Measurements from ENCODE around the gene EN2.

EN2 gene

DNA sequence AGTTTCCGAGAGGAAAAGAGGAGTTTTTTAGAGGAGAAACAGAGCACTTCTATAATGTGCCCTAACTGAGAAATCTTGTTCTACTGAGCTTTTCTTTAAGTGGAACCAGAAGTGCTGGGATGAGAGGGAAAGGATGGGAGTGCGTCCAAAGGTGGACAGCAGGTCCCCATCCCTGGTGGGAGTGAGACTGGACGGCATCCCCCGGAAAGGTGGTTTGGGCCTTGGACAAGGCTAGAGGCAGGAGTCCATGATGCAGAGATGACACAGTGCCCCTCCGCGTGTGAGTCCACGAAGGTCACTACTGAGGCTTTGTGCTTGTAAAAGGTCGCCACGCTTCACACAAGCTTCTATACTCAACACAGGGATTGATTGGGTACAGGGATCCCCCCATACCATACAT is 6.1 kb upstream of the EN2 start:
- no peak for DNase-seq

DNA sequence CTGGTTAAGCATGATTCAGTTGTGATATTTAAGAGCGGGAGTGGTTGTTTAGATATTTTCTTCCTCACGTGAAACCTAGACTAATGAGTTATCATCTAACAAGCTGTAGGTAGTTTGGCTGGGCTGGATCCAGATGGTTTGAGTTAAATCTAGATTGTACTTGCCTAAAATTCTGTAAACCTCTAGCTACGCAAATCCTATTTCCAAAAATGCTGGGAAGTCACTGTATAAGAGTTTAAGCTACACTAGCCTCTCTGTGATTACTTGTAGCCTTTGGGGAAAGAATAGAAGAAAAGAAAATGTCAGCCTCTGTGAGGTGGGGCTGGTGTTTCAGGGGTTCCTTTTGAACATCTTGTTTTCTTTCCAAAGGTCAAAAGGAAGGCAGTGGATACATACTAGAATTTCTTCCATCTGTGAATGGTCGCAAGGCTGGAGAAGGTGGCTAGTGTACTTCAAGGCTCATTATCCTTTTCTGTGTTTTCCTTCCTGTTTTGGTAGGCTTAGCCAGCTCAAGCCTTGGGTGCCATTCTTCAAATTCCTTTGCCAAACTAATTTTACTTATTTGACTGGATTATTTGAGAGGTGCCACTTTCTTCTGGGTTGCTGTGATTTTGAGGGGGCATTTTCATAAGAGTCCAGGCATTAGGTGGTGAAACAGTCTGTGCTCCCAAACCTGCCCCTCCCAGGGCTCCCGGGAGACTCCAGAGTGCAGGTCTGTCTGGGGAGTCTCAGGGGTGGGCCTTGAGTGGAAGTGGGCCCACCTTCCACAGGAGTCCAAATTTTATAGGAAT is 5.2 kb upstream of the EN2 start:
- DNase-seq: no peak

GRCh38 chr7:155453296-155454182 is 4.4 kb upstream of the EN2 start:
- no peak for DNase-seq

DNA sequence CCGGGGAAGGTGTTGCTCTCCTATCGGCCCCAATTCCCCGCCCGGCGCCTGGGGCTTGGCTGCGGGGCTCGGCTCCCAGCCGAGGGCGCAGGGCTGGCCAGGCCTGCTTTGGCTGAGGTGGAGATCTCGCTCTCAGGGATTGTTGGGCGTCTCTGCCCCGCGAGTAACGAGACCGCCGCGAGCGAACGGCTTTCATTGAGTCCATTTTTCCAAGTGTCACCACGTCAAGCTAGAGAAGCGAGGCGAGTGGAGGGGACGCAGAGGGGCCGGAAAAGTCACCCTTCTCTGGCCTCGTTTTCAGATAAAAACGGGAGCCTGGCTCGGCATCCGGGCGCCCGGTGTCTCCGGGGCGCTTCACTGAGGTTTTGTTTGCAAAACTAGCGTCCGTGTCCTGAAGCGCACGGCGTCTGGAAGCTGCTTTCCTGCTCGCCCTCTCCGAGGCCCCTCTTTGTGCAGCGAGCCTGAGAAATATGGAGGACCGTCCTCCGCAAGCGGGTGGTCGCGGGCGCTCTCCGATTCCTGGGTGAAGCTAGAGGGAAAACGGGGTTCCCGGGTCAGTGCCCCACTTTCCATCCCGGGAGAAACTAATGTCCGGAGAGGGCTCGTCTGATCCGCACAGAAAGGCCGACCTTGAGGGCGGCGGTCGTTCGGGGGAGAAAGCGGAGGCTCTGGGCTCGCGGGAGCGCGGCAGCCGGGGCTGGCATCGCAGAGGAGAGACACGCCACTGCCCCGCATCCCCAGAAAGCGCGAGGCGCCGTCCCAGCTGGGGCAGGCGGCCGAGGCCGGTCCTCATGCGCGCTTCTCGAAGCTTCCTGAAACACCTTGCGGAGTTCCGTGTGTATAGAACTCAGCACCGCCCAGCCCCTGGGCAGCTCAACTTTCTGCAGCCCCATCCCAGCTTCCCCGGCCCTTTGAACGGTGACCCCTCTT is 3.5 kb upstream of the EN2 start:
- no peak for DNase-seq

GRCh38 chr7:155455132-155455693 is 2.7 kb upstream of the EN2 start:
- no peak for DNase-seq

DNA sequence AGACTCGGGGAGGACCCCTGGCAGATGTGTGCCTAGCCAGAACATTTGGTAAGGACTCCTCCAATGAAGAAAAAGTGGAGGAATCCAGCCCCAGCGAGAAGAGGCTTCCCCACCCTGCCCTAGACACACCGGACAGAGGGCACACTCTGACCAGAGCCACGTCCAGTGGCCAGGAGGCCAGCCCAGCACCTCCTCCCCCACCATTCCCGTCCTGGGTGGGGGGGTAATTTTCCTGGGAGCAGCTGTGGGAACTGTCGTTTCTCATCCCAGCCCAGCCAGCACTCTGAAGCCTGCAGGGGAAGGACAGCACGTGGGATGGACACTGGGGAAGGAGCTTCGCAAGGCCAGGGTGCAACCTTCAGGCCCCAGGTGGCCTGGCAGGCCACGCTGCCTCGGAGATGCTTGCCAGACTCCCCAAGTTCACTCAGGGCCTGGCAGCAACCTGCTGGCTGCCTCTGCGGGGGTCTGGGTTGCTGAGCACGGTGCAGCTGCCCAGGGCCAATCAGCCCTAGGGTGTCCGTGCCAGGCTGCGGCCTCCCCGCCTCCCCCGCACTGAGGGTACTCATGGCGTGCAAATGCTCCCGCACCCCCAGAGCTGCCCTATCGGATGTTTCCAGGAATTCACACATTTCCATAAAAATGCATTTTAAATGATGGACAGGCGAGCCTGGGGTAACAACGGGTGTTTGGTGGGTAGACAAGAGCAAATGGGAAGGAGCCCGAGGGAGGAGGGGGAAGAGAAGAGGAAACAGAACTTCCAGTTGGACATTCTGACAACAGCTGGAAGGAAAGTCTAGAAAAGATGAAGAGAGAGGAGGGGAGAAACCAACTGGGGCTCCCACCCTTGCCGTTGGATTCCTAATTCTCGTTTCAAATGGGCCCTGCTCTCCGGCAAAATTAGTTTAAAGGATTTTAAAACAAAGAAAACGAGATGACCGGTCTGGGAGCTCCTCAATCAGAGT is 1.9 kb upstream of the EN2 start:
- DNase-seq: no peak

DNA sequence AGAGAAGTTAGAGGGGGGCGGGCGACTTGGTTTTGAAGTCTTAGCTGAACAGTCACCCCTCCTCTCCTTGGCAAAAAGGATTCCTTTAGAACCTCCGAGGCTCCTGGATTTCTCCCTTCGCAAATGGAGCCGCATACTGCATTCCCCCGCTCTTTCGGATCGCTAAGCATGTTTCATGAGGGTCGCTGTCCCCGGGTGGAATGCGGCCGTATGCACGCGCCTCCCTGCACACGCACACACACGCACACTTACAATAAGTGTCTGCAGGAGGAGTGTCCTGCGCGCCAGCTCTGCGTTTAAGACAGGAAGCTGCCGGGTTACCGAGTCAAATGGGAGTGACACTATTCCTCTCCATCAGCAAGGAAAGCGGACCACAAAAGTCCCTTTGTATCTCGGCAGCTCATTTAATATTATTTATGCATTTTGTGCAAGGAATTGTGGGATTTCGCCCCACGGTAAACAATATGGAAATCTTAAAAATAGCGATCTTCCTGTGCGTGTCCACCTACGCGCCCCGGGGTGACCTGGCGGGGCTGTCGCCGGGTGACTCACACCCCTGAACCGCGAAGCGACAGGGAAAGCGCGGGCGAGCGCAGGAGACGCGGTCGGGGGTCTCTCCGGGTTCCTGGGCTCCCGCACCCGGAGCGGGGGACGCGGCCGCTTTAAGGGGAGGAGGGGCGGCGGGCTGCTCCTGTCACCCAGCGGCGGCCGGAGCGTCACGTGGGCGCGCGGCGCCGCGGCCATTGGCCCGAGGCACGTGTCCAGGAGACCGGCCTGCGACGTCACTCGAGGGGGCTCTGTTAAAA is 988 bp upstream of the EN2 start:
- DNase-seq: peak; percentile 13

- no peak for DNase-seq
Observed at GRCh38 chr7:155457544-155458110, 302 bp upstream of the EN2 start.

GRCh38 chr7:155458878-155459699 is 1.2 kb downstream of the EN2 start:
- no peak for DNase-seq

DNA sequence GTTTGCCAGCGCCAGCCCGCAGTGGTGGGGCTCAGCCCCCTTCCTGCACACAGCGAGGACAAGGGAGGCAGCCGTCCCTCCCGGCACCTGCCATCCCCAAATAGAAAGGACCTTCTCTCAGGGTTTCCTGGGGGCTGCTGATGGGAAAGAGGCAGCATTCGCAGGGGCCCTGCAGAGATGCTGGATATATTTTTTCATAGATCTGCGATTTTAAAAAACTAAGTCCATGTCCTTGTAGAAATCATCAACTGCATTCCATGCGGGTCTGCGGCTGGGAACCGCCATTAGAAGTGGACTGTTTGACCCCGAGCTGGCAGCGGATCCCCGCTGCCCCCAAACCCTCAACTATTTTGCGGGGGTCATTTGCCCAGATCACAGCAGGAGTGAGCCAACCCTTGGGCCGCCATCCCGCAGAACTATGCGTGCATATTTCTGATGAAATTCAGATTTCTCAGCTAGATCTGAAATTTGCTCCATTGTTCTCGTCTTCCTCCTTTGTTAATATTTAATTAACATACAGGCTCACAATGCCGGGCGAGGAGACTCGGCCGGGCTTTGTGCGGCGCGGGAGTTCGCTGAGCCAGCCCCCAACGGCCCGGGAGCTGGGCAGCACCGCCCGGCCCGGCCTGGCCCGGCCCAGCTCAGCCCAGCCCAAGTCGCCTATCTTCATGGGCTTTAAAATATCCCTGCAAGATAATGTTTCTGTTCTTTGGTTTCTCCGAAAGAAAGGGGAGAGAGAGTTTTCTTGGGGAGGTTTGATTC is 2.0 kb downstream of the EN2 start:
- no peak for DNase-seq

DNA sequence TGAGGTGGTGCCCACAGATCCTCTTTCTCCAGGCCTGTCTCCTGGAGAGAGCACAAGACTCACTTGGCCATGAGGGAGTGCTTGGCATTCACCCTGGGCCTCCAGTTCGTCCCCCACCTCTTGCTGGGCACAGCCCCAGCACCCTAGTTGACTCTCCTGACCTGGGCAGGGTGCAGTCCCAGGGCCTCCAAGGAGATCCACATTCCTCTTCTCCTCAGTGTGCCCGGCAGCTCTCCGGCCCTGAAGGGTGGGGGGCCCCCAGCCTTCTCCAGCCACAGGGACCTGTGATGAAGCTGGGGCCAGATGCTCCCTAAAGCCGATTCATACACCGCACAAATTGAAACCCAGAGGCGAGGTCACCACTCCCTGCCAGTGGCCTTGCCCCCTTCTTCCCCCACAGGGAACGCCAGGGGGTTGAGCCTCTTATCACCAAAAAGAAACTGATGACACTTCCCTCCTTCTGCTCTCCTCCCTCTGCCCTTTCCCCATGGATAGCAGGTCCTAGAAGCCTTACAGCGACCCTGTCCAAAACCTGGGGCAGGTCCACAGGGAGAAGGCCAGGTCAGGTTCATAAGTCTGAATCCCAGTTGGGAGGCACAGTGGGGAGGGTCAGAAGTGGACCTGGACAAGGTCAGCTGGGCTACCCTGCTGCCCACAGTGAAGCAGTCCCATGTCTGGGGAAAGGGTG is 3.1 kb downstream of the EN2 start:
- no peak for DNase-seq

DNA sequence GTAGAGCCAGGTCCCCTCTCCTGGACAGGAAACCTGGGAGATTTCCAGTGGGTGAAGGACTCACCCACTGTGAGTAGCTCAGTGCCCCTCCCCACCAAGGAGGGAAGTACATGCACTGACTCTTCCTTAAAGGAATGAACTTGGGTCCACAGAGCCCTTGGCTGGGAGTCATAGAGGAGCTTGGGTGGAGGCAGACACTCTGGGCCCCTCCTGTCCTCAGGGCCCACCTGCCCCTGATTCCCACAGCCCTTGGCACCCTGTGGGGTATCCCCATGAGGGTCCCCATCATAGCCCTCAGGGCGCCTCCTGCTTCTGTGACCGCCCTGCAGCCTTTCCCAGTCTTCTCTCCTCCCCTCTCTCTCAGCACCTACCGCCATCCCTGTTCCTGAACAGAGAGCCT is 3.7 kb downstream of the EN2 start:
- no peak for DNase-seq

- no peak for DNase-seq
Observed at GRCh38 chr7:155462163-155462735, 4.3 kb downstream of the EN2 start.

GRCh38 chr7:155463114-155463811 is 5.3 kb downstream of the EN2 start:
- DNase-seq: no peak

- DNase-seq: no peak
Observed at GRCh38 chr7:155464183-155464582, 6.3 kb downstream of the EN2 start.

DNA sequence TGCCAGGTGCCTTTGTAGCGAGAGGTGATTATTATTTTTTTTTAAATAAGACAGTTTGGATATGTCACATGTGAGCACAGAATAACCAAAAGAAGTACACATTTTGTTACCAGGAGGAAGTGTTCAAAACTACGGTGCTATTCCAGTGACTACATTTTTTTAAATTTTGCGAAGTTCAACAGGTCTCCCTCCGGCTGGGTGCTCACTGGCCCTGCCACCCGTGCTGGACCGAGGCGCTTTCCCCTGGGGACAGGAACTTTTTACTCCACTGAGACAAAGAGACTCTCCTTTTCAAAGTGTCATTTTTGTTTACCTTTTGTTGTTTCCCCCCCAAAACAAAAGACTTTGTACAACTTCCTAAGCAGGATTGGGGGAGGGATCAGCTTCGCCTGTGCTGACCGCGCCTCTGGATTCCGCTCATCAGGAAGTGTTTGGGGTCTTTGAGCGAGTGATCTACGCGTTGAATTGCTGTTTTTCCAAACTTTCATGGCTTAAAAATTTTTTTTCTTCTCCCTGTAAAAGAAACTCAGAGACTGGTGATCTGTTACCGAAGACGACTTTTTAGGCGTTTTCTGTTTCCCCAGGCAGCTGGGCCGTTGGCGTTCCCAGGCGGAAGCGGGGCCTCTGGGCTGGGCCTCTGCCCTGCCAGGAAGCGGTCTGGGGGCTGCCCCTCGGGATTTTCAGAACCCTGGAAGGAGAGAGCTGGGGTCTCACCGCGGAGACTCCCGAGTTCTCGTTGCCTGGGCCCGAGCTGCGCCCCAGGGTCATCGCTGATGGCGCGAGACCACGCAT is 7.2 kb downstream of the EN2 start:
- DNase-seq: no peak
